Nephron progenitor cell (in vitro differentiated cells): ENCODE measurements around the gene PRICKLE3.

Source experiments
- DNase-seq: peaks from one replicate; pipeline ENCODE4 v3.0.0; 2021
- H3K27ac Mint-ChIP-seq: 2 replicates; pipeline ENCODE4 v1.8.0; 2021; ENCODE audit warnings: mild to moderate bottlenecking, moderate library complexity, mixed read lengths
- H3K27me3 Mint-ChIP-seq: 2 replicates; pipeline ENCODE4 v1.8.0; 2021; ENCODE audit warnings: mild to moderate bottlenecking, low read depth, mixed read lengths; ENCODE audit not compliant: poor library complexity
- H3K36me3 Mint-ChIP-seq: 2 replicates; pipeline ENCODE4 v1.8.0; 2021; ENCODE audit warnings: low read depth, mixed read lengths
- H3K4me1 Mint-ChIP-seq: 2 replicates; pipeline ENCODE4 v1.8.0; 2021; ENCODE audit warnings: mixed read lengths
- H3K4me3 Mint-ChIP-seq: 2 replicates; pipeline ENCODE4 v1.8.0; 2021; ENCODE audit warnings: mild to moderate bottlenecking, moderate library complexity, mixed read lengths
- H3K9me3 Mint-ChIP-seq: 2 replicates; pipeline ENCODE4 v1.8.0; 2021; ENCODE audit warnings: mild to moderate bottlenecking, moderate library complexity, mixed read lengths
- CTCF ChIP-seq: fragments of 200-600 bp; sonication (generic); IDR thresholded peaks from 2 replicates; pipeline ENCODE4 v1.5.0; 2021; ENCODE audit warnings: antibody characterized with exemption

Gene PRICKLE3

GRCh38 chrX:49163555-49164419 is 22.4 kb downstream of the PRICKLE3 start:
- DNase-seq = peak; percentile 79
- Mint-ChIP-seq H3K4me1 (peaks cover 18% of the 10 kb centered on the region), H3K27ac (peak overlapping the region; percentile 64), H3K4me3 (peak overlapping the region; percentile 75), H3K9me3 (peaks cover 51% of the 10 kb centered on the region), H3K27me3 (peaks cover 65% of the 10 kb centered on the region), H3K36me3 (no peaks in the 10 kb centered on the region)
- peak; percentile 51 for TF ChIP-seq CTCF

GRCh38 chrX:49162620-49163019 is 23.6 kb downstream of the PRICKLE3 start, which contains the start of gene MAGIX:
Gene MAGIX, plus strand, starts transcription at chrX:49162758. Its CDS starts 132 bp downstream, at chrX:49162890.
- TF ChIP-seq CTCF = no peak
- no peaks in the 10 kb centered on the region for H3K36me3 Mint-ChIP-seq
- H3K4me1 Mint-ChIP-seq = peaks cover 17% of the 10 kb centered on the region
- peaks cover 58% of the 10 kb centered on the region for H3K9me3 Mint-ChIP-seq
- no peak for DNase-seq
- H3K27ac Mint-ChIP-seq = no peak within 1 kb of the TSS
- H3K4me3 Mint-ChIP-seq = peak within 1 kb of the TSS; percentile 71
- peaks cover 70% of the 10 kb centered on the region for H3K27me3 Mint-ChIP-seq

GRCh38 chrX:49161632-49162031 is 24.5 kb downstream of the PRICKLE3 start:
- Mint-ChIP-seq H3K9me3 (peaks cover 55% of the 10 kb centered on the region), H3K4me3 (no peak overlapping the region), H3K4me1 (peaks cover 9% of the 10 kb centered on the region), H3K27me3 (peaks cover 71% of the 10 kb centered on the region), H3K36me3 (no peaks in the 10 kb centered on the region), H3K27ac (no peak overlapping the region)
- no peak for TF ChIP-seq CTCF
- no peak for DNase-seq

- no peak for TF ChIP-seq CTCF
- H3K4me3 Mint-ChIP-seq = no peak overlapping the region
- DNase-seq = no peak
- H3K27ac Mint-ChIP-seq = no peak overlapping the region
- peaks cover 69% of the 10 kb centered on the region for H3K27me3 Mint-ChIP-seq
- no peaks in the 10 kb centered on the region for H3K36me3 Mint-ChIP-seq
- peaks cover 57% of the 10 kb centered on the region for H3K9me3 Mint-ChIP-seq
- H3K4me1 Mint-ChIP-seq = peaks cover 8% of the 10 kb centered on the region
Measured at GRCh38 chrX:49160908-49161307, 25.3 kb downstream of the PRICKLE3 start.

- DNase-seq = no peak
- Mint-ChIP-seq H3K27ac (no peak overlapping the region), H3K4me1 (peaks cover 17% of the 10 kb centered on the region), H3K4me3 (peak overlapping the region; percentile 68), H3K36me3 (no peaks in the 10 kb centered on the region), H3K27me3 (peaks cover 58% of the 10 kb centered on the region), H3K9me3 (peaks cover 62% of the 10 kb centered on the region)
- TF ChIP-seq CTCF = no peak
Measured at GRCh38 chrX:49157194-49157593, 29.0 kb downstream of the PRICKLE3 start.
